Measurements from ENCODE around the gene LIN7B. TPM values are rescaled to one million over a fixed set of nuclear protein-coding genes. Genes with fewer than 3 reads are reported as not detected.

LIN7B gene
- total RNA-seq, 4 donors from 2014 or later: 6.6 to 9.0 (median 7.1) TPM; not detected in 1

DNA sequence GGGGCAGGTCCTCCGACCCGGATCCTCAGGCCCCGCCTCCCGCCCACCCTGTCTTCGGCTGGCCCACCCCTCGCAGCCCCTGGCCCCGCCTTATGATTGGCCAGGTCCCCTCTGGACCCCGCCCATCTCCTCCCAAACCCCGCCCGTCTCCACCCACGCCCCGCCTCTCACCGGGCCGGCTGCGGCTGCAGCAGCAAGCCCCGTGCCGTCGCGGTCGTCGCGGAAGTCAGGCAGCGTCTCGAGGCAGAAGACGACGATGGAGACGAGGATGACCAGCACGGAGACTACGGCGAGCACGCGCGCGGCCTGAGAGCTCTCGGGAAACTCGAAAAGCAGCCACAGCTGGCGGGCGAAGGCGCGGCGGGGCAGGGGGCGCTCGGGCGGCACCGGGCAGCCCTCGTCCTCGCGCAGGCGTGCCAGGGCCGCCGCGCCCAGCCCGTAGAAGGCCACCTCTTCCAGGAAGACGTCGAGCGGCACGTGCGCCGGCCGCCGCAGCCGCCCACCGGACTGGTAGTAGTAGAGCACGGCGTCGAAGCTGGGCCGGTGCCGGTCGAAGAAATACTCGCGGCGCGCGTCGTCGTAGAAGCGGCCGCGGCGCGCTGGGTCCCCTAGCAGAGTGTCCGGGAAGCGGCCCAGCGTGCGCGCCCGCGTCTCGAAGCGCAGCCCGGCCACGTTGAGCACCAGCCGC, 42.2 kb upstream of the LIN7B start:
- TF ChIP-seq, protein P1, sequence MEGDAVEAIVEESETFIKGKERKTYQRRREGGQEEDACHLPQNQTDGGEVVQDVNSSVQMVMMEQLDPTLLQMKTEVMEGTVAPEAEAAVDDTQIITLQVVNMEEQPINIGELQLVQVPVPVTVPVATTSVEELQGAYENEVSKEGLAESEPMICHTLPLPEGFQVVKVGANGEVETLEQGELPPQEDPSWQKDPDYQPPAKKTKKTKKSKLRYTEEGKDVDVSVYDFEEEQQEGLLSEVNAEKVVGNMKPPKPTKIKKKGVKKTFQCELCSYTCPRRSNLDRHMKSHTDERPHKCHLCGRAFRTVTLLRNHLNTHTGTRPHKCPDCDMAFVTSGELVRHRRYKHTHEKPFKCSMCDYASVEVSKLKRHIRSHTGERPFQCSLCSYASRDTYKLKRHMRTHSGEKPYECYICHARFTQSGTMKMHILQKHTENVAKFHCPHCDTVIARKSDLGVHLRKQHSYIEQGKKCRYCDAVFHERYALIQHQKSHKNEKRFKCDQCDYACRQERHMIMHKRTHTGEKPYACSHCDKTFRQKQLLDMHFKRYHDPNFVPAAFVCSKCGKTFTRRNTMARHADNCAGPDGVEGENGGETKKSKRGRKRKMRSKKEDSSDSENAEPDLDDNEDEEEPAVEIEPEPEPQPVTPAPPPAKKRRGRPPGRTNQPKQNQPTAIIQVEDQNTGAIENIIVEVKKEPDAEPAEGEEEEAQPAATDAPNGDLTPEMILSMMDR (IDR thresholded peaks at IDR 0.05; ENCODE audit: low read depth): no peak

DNA sequence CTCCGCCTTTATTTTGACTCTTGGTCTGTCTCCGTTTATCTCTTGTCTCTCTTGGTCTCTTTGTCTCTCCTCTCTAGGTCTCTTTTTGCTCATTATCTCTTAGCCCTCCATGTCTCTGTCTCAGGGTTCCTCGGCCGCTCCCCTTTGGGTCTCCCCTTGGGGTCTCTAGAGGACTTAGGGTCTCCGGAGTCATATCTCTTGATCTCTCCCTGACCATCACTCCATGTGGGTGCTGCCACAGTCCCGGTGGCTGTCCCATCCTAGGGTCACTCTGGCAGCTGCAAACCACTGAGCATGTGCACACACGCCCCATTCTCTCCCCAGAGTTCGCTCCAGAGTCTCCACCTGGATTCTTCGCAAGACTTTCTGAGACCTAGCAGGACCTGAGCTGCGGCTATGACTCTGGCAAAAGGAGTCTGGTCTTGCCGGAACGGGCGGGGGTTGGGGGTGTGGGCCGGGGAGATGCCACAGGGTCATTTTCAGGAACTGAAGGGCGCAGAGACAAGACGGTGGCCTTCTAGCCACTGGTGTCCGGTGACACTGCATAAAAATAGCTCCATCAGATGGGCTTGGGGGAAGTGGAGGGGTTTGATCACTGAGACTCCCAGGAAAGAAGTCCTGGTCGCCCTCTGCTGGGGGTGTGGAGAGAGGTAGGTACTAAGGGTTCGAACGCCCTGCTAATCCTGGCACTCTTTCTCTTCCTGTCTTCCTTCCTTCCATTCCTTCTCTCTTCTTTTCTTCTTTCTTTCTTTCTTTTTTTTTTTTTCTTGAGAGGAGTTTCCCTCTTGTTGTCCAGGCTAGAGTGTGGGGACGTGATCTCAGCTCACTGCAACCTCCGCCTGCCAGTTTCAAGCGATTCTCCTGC, 40.4 kb upstream of the LIN7B start:
- TF ChIP-seq, protein P1 (IDR thresholded peaks at IDR 0.05; ENCODE audit: low read depth): no peak

DNA sequence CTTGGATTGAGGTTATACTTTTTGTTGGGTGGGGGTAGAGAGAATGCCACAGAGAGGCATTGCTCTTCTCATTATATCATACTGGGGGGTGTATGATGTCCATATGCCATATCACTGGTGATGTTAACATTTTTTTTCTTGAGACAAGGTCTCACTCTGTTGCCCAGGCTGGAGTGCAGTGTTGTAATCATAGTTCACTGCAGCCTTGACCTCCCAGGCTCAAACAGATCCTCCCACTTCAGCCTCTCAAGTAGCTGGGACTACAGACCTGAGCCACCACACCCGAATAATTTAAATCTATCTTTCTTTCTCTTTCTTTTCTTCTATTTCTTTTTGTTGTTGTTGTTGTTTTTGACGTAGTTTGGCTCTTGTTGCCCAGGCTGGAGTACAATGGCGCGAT, 33.8 kb upstream of the LIN7B start:
- TF ChIP-seq, protein P1 (IDR thresholded peaks at IDR 0.05; ENCODE audit: low read depth): no peak

DNA sequence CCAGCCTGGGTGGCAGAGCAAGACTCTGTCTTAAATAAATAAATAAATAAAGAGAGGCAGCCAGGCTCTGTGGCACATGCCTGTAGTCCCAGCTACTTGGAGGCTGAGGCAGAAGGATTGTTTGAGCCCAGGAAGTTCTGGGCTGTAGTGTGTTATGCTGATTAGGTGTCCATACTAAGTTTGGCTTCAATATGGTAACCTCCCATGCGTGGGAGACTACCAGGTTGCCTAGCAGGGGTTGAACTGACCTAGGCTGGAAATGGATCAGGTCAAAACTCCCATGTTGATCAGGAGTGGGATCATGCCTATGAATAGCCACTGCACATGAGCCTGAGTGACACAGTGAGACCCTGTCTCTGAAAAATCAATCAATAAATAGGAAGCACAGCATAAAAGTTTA, 32.9 kb upstream of the LIN7B start:
- TF ChIP-seq, protein P1 (IDR thresholded peaks at IDR 0.05; ENCODE audit: low read depth): no peak

DNA sequence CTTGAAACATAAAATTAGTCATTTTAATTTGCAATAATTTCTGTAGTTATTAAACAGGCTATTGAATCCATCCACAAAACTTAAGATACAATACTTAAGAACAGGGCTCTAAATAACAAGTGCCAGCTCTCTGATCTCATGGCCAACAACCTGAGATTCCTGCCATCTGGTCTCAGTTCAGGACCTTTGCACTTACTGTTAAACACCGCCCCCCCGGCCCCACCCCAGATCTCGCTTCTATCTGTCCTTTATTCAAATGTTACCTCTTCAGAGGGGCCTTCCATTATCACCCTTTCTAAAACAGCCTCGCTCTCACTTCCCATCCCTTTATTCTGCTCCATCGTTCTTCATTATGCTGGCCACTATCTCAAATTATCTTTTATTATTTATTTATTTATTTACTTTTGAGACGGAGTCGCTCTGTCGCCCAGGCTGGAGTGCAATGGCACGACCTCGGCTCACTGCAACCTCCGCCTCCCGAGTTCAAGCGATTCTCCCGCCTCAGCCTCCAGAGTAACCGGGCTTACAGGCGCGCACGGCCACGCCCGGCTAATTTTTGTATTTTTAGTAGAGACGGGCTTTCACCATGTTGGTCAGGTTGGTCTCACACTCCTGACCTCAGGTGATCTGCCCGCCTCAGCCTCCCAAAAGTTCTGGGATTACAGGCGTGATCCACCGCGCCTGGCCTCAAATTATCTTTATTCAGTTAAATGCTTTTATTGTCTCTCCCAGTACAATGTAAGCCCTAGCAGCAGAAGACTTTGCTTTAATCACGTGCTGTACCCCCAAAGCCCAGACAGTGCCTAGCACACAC, 29.8 kb upstream of the LIN7B start:
- TF ChIP-seq, protein P1 (IDR thresholded peaks at IDR 0.05; ENCODE audit: low read depth): no peak

DNA sequence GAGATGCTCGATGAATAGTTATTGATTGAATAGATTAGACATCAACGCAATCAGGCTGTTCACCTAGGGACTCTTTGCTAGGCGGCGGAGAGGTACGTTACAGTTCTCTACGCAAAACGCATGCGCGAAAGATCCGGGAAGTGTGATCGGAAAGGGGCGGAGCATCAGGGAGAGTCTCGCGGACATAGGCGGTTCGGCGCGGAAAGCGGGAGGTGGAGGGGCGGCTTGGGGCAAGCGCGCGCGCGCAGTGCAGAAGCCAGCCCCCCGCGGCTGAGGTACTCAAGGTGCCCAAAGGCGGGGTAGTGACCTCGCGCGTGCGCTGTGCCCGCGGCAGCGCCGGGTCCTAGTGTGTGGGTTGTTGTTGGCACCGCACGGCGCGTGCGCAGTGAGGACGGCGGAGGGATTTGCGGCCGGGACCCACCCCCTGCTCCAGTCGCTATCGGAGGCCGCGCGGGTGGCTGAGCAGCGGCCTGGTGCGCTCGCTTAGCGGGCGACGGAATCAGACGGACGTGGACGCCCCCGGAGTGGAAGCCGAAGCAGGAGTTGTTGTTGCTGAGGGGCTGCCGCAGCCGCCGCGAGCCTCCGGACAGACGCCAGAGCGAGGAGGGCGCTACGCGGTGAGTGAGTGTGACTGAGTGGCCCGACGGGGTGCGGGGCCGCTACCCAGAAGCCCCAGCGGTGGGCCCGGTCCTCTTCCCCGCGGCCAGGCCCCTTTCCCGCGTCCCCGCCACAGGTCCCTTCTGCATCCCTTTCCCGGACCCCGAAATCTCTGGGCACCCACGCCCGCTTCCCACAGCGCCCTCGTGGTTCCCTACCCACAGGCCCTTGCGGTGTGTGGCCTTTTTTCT, 28.9 kb upstream of the LIN7B start, which contains the start of gene SNRNP70:
TSS of gene SNRNP70 (plus strand) at position 432 of the 848 bp plus-strand sequence. CDS start 964 bp downstream, outside the sequence.
- TF ChIP-seq, protein P1 (IDR thresholded peaks at IDR 0.05; ENCODE audit: low read depth): no peak

All from subcutaneous adipose tissue (tissue), 4 donors.